Measurements from ENCODE around the gene HS1BP3.

HS1BP3 gene

DNA sequence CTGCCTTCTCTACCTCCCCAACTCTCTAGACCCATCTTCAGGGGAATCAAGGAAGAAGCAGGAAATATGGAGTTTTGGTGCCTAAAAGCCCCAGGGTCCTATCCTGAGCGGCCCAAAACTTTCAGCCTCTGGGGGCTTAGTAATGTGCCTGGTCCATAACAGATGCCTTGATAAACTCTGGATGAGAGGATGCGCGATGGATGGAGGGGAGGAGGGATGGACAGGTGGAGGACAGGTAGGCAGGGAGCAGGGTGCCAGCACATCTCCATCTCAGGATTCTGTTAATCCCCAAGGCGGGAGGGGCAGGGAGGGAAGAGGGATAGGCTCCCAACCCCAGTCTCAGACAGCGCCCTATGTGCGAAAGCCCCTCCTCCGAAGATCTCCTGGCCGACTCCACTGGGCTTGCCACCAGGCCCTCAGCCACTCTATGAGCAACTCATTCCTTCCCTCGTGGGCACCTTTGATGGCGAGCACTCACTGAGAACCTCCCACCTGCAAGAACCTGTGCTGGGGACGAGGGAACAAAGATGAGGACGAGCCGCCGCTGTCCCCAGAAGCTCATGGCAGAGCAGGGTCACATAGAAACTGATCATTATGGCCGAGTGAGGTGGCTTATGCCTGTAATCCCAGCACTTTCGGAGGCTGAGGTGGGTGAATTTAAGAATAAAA, 23.1 kb downstream of the HS1BP3 start:
- no peak for DNase-seq

DNA sequence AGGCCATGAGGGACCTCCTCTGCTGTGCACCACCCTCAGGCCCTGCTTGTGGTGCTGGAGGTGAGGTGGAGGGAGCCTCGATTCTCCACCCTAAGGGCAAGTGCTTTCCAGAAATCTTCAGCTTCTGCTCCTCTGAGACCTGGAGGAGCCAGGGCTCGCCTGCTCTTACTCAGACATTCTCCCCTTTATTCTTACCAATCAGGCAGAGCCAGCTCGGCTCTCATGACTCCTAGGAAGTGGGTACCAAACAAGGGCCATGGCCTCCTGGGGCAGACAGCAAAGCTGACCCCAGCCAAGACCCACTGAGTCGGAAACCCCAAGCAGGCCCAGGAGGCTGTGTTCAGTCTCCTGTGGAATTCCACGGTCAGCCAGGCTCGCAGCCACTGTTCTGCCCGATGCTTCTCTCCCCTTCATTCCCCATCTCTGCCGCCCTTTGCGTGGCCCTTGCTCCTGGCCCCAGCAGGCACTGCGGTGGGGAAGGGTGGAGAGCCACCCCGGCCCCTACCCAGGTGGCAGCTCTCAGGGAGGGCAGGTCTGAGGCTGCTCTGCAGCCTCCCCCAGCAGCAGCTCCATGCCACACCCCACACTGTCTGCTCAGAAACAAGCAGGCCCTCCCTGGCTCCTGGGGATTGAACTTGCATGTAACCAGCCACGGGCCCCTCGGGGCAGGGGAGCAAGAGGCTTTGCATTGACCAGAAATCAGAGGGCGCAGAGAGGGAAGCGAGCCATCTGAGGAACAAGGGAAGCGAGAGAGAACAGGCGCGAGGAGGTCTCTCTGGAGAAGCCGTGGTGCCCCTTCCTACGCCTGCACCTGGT, 24.0 kb downstream of the HS1BP3 start:
- no peak for DNase-seq

DNA sequence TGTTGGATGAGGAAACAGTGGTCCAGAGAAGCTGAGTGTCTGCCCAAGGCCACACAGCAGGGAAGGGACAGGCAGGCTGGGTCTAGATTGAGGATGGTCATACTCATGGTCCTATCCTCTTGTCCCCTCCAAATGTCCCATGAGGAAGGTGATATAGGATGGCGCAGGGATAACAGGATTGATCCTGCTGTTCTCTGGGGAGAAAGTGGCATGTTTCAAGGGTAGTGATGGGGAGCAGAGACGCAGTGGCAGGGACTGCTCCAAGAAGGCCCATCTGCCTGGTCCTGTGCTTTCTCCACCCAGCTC, 24.6 kb downstream of the HS1BP3 start:
- no peak for DNase-seq

DNA sequence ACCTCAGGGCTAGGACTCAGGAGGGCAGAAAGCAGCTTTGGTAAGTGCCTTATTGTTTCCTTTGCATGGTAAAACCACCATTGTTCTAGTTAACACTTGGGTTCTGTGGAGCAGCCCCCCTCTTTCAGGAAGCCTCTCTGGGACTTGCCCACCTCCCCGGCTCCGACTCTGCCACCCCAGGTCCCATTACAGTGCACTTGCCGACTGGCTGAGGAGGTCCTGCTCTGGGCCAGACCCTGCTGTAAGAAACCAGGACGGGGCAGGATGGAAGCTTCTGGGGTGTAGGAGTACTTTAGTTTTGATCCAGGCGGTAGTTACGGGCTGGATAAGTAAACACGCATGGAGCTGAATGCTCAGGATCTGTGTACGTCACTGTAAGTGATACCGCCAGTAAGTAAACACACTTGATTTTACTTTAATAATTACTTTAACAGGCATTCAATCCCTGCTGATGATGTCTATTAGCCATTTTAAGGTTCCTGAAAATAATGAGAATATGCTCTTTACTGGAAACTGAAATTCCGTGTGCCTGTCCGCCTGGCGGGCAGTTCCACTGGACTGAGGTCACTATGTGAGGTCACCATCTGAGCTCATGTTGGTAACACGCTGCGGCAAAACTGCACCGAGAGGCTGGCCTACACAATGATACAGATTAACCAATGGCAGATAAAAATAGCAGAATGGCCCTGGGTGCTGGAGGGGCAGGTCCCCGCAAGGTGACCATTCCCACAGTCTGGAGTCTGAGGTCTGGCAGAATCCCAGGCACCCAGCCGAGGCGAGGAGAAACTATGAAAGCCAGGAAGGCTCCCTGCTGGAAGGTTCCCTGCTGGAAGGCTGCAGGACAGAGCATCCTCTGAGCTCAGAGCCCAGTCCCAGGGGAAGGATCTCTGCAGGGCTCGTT, 25.2 kb downstream of the HS1BP3 start:
- no peak for DNase-seq

DNA sequence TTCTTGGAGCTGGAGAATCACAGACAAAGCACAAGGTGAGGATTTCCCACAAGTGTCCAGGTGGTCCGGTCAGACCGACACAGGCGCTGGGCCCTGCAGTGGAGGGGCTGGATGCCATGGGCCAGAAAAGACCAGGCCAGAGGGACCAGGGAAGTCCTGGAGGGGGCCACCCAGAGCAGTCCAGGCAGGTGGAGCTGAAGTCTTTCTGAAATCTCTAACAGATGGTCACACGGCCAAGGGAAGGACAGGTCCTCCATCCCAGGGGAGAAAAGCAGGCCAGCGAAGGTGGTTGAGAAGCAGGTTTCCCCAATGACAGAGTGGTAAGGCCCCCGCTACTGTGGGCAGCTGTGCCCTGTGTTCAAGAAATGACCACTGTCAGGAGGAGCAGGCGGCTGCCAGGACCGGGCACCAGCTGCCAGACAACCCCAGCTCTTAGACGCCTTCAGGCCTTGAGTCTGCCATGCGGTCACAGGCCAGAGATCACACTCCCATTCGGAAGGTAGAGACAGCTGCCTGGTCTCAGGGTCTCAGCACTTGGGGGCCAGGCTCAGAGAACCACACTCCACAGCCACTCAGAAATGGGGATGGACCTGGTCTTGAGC, 25.9 kb downstream of the HS1BP3 start:
- no peak for DNase-seq

DNA sequence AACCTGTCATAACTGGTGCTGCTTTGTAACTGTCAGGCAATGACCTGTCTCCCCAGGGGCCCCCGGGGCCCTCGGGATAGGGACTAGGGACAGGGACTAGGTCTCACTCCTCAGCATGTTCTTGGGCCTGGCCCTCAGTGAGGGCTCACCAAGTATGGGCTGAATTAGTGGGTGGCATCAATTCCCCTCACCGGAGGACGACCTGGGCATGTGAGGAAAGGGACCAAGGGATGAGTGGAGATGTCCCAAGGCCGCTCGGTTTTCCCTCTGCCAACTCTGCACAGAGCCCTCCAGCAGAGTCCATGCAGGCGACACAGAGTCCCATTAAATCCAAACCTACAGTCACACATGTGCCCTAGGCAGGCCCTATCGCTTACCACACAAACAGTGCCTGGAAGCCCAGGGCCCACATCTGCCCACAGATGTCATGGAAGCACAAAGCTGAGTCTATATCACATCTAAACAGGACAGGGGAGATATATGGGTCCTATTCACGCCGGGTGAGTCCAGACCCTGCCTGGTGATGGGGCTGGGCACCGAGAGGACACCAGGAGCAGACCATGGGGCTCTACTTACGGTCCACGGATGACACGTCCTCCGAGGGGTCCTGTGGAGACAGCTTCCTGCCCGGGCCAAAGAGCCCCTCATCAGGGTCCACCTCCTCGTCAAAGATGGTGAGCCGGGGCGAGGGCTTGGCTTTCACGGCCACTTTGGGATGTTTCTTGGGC, 26.6 kb downstream of the HS1BP3 start:
- DNase-seq = no peak

DNA sequence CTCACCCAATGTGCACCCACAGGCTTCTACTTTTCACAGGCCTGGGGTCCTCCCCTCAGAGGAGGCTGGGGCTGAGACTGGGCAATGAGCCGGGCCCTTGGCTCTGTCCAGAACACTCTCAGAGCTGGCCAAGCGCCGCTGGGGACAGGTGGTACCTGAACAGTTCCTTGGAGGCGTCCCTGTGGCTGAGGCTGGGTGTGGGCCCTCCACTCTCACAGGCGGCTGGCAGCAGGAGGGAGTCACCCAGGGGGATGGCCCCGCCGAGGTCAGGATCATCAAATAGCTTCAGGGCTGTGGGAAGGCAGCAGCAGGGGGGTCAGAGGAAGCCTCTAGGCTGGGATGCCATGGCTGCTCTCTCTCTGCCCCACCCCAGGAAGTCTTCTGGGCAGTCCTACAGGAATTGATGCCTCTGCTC, 27.1 kb downstream of the HS1BP3 start:
- no peak for DNase-seq

DNA sequence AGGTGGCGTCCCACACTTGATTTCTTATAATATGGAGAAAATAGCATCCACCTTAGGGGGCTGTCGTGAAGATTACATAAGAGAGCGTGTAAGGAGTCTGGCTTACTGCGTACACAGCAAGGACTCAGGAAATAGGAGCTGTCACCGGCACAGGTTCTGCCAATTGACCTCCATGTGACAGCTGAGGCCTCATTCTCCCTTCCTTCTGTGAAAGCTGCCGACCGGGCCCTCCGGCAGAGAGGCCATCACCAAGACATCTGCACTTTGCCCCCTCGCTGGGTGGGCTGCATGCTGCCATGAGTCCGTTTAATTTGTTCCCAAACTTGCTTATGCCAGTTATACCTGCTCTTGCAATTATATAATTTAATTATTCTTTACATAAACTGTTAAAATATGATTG, 27.7 kb downstream of the HS1BP3 start:
- no peak for DNase-seq

DNA sequence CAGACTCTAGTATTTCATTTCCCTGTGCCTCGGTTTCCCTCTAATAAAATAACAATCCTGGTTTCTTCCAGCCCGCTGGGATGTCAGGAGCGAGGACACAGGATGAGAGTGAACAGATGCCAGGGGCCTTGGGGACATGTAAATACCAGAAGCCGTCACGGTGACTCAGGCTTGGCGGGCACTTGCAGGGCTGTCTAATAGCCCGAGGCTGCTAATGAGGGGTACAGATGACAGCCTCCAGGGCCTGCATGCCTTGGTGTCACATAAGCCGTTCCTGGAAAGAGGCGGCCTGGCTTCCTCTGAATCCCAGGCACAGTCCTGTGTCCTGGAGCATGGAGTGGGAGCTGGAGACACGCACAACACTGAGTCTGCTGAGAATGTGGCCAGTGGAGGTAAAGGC, 28.2 kb downstream of the HS1BP3 start:
- DNase-seq = no peak

DNA sequence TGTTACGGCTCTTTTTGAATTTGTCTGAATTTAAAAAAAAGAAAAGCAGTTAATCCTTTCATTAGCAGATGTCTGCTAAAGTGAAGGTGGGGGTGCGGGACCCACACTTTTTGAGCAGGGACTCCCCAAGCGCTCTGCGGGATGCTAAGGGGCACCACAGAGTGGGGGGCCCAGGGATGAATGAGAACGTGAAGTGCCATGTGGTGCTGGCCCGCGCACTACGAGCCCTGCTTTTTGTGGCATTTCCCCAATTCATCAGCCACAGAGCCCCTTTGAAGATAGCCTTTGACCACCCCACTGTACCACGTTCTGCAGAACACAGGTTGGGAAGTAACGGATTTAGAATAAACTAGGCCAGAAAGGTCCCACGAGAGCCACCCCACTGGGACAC, 28.6 kb downstream of the HS1BP3 start:
- no peak for DNase-seq

DNA sequence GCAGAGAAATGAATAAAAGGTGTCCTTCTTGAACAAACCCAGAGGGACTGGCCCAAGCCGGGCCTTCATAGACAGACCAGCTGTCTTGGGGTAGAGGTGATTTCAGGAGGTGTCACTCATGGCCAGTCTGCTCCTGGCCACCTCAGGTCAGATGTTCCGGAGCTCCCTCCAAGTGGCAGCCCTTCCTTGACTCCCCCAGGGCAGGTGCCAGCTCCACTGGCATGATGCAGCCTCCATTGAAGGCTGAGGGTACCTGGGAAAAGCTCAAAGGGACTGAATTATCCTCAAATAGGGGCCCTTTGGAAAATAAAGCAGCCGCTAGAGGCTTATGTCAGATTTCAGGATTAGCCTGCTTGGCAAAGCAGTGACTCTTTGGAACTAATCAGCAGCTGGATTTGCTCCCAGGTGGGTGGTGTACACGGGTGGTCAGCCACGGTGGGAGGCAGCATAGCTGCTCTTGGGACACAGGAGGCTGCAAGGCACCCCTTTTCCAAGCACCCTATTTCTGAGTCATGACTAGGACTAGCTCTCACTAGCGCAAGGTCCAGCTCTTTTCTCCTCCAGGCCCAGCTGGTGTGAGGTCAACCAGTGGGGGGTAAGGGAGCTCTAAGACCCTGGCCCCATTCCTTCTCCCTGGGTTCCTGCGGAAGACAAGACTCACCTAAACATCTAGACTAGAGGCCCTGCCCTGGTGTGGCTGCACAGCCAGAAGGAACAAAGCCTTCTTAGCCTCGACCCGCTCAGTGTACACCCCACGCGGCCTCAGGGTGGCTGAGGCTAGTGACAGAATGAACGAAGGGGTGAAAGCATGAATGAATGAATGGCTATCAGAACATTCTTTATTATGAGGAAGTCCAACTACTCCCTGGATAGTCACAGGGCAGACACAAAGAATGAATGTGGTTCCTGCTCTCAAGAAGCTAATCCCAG, 29.3 kb downstream of the HS1BP3 start:
- DNase-seq = no peak

DNA sequence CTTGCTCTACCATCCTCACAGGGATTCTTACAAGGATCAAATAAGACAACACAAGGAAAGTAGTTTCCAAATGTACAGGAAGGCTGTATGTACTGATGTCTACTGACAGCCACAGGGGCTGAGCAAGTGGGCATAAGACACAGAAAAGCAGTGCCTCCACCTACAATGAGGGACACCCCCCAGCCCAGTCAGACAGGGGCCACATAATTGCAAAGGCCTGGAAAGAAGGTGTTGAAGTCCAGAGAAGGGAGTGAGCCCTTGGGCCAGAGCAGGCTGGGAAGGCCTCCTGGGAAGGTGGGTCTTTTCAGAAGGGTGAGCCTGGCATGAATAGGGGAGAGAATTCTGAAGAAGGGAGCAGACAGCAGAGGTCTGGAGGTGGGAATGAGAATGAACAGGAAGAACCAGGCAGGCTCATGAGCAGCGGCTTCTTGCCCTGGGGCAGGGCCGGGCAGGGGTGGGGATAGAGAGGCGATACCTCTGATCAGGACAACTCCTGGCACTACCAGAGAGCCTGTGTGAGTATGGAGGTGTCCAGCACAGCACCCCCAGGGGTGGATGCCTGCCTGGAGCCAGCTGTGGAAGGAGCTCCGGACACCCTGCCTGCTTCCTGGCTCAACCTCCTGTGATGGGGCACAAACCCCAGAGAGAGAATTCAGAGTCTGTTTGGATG, 30.1 kb downstream of the HS1BP3 start:
- DNase-seq = no peak

DNA sequence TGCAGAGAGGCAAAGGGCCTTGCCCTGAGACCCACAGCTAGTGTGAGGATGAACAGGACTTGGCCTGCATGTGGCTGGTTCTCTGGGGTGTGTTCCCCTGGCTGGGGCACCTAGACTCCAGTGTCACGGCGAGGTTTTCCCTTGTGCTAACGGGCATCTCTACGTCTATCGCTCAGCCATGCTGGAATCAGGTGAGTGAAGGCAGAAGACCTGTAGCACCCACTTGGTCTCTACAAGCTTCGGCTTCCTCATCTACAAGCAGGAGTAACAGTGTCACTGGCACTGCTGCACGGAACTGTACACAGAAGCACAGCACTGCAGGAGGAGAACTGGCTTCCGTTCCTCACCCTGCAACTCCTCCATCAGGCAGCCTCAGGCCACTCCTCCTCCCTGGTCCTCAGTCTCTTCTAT, 30.6 kb downstream of the HS1BP3 start:
- DNase-seq = no peak

DNA sequence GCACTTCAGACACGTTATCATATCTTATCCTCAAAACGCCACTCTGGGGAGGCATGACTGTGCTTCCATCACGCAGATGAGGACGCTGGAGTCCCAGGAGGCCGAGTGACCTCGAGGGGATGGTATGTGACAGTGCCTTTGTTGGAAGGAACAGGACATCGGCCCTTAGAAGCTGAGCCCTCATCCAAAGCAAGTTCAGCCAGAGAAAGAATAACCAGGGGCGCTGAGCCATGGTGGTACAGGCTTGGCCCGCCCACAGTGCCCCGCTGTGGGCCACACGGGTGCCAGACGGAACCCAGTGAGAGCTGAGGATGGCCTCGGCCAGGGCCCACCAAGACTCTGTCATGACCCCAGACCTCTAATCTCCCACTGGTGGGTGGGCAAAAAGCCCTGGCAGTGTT, 31.3 kb downstream of the HS1BP3 start:
- no peak for DNase-seq

DNA sequence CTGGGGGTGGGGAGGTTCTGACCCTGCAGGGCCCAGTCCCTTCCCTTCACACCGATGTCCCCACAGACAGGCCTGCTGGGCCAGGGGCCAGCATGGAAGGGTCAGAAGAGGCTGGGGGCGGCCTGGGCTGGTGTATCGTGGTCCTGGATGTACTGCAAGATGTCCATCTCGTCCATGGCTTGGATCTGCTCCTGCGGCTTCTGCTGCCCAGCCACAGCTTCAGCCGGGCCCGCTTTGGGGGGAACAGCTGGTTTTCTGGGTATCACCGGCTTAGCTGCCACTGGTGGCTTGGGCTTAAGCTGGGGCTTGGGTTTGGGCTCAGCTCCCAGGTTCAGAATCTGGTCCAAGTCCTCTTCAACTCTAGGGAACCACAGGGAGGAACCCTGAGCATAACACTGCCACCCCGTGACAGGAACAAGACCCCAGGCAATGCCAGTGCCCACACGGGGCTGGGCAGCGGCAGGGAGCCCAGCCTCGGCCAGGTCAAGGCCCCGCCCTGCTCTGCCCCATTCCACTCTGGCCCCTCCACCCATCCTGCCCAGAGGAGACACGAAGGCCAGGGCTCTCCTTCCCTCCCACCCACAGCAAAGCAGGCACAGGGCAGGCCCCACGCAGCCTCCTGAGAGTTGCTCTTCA, 31.9 kb downstream of the HS1BP3 start:
- no peak for DNase-seq

DNA sequence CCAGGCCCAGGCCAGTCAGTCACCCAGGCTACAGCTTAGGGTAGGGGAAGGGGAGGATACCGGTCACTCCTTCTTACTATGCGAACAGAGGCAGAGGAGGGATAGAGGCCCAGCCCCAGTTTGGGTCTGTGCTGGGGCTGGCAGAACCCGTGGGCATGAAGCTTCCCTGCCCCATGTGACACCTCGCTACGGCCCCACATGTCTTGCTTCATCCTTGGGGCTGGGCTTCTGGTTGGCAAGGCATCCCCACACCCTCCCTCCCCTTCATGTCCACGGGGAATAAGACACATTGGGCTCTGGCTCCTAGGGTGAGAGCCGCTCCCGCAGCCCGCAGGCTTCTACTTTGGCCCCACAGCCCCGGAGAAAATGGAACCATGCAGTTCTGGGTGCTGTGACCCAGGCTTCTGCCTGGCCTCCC, 32.4 kb downstream of the HS1BP3 start:
- no peak for DNase-seq

DNA sequence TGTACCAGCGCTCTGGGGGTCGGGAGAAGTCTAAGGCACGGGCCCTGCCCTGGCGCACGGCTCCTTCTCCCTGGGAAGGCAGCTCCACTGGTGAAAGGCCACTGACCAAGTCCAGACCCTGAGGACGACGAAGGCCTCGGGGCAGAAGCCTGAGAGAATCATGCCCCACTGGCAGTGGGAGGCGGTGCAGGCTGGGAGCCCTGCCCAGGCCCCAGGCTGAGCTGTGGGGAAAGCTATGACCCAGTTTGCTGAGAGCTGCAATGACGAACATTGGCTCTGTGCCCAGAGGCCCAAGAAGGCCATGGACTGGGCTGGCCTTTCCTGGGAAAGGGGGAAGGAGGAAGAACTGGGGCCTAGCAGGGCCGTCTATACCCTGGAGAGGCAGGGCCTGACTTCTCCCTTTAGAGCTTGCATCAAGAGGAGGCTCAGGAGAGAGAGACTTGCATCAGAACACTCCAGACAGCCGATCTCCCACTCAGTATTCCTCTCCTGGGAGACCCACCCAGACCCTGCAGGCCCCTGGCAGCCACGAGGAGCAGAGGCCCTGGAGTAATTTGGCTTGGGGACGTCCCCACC, 32.9 kb downstream of the HS1BP3 start:
- no peak for DNase-seq

DNA sequence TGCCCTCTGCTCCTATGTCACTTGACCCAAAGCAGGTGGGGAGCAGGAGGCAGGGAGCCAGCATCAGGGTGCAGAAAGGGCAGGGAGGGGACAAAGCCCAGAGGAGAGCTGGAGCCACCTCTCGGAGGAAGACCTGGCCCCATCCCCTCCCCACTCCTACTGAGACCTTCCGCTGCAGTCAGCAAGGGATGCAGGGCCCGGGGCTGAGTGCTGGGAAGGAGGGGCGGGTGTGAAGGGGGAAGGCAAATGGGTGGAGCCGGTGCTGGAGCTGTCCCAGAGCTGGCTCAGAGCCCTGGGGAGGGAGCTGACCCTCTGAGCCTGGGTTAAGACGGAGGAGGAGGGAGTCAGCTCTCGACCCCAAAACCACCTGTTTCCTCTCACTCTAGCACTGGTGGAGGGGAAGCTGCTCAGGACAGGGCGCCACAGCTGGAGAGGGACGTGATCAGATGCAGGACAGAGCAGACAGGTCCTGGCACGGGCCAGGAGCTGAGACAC, 33.8 kb downstream of the HS1BP3 start:
- DNase-seq = no peak

DNA sequence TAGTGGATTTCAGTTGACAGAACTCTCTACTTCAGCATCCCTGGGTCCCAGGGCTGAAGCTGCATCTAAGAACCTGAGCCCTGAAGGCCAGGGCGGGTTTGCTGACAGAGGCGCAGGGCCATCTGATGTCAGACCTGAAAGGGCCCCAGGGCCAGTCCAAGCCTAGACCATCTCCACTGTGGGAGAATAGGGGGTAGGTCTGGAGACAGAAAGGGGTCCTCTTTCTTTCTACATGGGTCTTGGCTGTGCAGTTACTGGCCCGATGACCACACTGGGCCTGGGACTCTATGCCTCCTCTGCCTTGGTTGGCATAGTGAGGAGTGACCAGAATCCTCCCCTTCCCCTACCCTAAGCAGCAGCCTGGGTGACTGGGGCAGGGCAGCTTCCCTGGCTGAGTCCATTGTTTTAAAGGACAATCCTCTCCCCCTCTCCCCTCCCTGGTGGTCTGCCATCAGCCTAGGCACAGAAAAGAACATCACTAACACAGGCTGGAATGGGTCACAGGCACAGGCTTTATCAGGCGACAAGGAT, 34.5 kb downstream of the HS1BP3 start:
- DNase-seq = no peak
